HG02938 (cell line): Measurements from ENCODE around the gene LYRM4.
"Not testable (repeated sequence)": the region's sequence is repeated elsewhere in the genome, so short reads cannot be mapped to it uniquely, and the experiment has no call there.

Experiments
- ATAC-seq: cut with Tn5 transposase; IDR thresholded peaks from one replicate; pipeline ENCODE4 v1.9.1; 2021; ENCODE audit warnings: mild to moderate bottlenecking, moderate library complexity; ENCODE audit not compliant: unreplicated experiment

LYRM4 gene

GRCh38 chr6:5125152-5126006 is 135.4 kb downstream of the LYRM4 start:
- ATAC-seq = no peak

DNA sequence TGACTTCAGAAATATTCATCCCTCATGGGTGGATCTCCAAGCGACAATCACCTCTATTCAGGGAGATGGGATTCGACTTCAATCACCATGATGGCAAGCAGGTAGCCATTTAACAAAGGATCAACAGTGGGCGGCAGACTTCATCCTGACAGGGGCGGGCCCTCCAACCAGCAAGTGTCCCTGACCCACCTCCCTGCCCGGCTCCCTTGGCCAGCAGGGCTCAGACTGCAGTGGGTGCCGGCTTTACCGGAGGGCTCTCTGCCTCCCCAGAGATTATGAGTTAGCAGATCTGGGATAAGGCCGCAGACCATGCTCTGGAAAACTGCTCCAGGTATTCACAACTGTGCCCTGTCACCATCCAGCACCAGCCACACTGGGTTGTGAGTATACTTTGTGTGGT is 136.2 kb downstream of the LYRM4 start:
- no peak for ATAC-seq

DNA sequence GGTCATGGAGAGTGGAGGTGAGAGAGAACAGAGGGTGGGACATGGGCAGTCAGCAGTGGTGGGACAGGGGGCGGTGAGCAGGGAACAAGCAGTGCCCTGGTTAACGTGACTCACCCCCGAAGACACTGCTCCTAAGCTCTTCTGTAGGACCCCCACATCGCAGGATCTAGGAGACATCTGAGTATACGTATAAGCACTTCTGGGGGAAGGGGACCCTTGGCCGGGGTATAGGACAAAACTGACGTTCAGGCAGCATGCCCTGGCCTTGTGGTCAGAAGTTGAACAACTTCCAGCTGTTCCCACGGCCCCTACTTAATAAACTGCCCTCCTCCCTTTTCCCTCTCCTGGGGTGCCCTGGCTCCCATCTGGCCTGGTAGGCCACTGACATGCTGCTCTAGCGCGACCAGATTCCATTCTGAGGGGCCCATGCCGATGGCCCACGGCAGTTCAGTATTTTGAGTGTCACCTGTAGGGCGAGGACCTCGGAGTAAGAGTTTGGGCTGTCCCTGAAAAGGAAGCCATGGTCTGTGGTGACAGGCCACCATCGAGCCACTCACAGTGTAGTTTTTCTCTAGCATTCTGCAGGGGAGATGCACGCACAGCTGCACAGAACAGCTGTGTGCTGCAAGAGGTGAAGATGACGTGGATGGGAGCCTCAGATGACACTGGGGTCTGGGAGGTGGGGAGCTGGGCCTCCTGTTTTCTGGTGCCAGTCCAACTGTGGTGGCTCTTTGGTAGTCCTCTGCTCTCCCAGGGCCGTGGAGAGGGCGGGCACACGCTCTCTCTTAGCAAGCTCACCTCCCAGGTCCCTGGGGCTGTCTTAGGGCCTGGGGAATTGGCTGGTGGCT is 137.2 kb downstream of the LYRM4 start:
- ATAC-seq = no peak

DNA sequence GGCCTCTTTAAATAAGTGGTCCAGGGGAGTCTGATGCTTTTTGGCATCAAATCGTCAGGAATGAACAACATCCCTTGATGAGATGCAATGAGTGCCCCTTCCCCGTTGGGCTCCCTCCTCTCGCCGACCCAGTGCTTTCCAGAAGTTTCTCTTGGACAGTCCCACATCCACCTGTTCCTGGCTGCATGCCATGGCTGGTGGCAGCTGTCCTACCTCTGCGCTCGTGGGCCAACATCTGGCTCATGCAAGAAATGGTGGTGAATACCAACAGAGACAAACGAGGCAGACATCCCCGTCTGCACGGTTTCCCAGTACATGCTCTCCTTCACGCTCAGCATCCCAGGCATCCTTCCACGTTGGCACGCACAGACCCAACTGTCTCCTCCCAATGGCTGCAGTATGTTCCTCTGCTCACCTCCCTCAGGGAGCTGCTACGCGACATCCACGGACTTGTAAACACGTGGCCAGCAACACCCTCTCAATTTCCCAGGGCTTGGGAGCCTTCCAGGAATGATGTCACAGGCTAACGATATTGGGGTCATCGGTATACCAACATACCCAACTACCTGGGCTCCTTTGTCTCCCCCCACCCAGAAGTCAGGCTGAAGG is 138.1 kb downstream of the LYRM4 start:
- ATAC-seq = no peak

- no peak for ATAC-seq
These were observed 138.8 kb downstream of the LYRM4 start for GRCh38 chr6:5121956-5122355.

GRCh38 chr6:5121479-5121878 is 139.3 kb downstream of the LYRM4 start:
- no peak for ATAC-seq

DNA sequence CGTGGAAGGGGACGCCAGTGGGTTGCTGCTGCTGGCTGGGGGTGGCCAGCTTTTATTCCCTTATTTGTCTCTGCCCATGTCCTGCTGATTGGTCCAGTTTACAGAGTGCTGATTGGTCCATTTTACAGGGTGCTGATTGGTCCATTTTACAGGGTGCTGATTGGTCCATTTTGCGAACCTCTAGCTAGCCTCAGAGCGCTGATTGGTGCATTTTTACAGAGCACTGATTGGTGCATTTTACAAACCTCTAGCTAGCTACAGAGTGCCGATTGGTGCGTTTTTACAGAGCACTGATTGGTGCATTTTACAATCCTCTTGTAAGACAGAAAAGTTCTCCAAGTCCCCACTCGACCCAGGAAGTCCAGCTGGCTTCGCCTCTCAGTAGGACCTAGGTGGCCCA is 140.2 kb downstream of the LYRM4 start:
- ATAC-seq = not testable (repeated sequence)

GRCh38 chr6:5120011-5120410 is 140.7 kb downstream of the LYRM4 start:
- no peak for ATAC-seq

- ATAC-seq = no peak
These were observed 141.4 kb downstream of the LYRM4 start for GRCh38 chr6:5119090-5119951.

- no peak for ATAC-seq
These were observed 144.3 kb downstream of the LYRM4 start for GRCh38 chr6:5116243-5116991.

- no peak for ATAC-seq
These were observed 145.6 kb downstream of the LYRM4 start for GRCh38 chr6:5115168-5115567.

- ATAC-seq = no peak
These were observed 147.7 kb downstream of the LYRM4 start for GRCh38 chr6:5113096-5113495.

GRCh38 chr6:5112066-5112799 is 148.5 kb downstream of the LYRM4 start:
- ATAC-seq = no peak

- no peak for ATAC-seq
These were observed 149.1 kb downstream of the LYRM4 start for GRCh38 chr6:5111626-5112025.

GRCh38 chr6:5110246-5110645 is 150.5 kb downstream of the LYRM4 start:
- ATAC-seq = no peak

GRCh38 chr6:5109436-5109835 is 151.3 kb downstream of the LYRM4 start:
- ATAC-seq = no peak

DNA sequence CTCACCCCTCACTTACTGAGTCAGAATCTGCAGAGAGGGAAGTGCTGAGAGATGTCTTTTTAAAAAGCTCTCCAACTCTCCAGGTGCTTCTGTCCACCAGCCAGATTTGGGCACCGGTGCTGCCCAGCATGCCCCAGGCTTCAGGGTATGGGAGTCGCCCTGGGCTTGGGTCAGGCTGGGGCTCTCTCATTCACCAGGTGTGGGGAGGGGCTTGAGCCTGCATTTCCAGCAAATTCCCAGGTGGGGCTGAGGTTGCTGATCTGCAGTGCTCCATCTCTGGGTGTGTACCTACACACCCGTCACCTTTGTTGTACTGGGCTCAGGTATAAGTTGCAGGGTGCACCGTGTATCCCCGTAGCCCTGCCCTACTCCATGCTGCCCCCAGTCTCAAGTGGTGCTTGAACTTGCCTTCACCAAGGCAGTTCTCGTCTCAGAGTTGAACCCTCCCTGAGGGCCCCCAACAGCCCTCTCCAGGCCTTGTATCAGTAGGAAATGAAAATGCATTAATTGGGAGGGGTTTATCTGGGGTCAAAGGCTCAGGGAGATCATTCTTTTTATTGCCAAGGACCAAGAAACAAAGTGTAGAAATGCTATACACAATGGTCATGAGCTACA is 152.1 kb downstream of the LYRM4 start:
- no peak for ATAC-seq

DNA sequence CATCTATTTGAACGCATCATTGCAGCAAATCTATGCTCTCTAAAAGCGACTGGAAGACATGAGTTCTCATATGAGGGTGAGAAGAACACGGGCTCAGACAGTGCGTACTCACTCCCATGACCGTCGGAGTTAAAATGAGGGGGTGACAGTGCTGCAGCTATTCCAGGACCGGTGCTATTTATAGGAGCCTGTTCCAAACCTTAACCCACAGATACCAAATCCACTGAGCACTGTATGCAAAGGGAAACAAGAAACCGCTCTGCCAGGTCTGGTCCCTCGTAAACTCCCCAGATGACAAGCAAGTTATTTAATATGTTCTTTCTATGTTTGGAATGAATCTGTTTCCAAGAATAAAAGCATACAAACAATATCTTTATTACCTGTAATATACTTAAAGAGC is 152.7 kb downstream of the LYRM4 start:
- ATAC-seq = no peak

DNA sequence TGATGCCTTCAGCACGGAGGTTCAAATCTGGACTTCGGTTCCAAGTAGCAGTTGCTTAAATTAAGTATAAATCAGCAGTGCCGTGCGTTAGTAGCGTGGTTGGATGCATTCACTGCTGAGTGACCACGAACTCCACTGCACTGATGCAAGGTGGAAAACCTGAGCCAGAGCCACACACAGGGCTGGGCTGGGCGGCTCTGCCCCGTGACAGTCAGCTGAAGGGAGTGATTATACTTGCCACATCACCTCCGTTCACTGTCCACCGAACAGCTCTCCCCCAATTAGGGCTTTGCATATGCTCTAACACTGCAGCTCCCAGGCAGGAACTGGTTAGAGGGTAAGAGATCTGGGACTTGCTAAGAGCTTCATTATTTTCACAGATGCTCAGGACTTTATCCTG is 153.4 kb downstream of the LYRM4 start:
- no peak for ATAC-seq
